H1 (cell line): ENCODE results near the gene ATP13A2. TPM values are rescaled to one million over a fixed set of nuclear protein-coding genes. Genes with fewer than 3 reads are reported as not detected.

Experiments used
- polyA plus RNA-seq, 7 experiments: library from polyadenylated mRNA; depleted of rRNA in 3 of 7; stranded (reverse) in 5 of 7; unstranded in 2 of 7; fragments of >200 nt in 5 of 7; fragments of 200-250 nt in 2 of 7; gene quantifications; 1 replicate in 5 of 7; 2 replicates in 1 of 7; 4 replicates in 1 of 7; pipeline versions ENCODE4 v1.2.1 to v1.2.3, GENCODE V29; 2011 to 2013; ENCODE audit warnings: missing spikeins in 2 of 7, mixed read lengths in 2 of 7
- total RNA-seq: library from RNA; stranded (reverse); fragmentation: NEBNext Ultra II Directional; extraction: Animal tissue kit (Norgen Biotek cat#: 25700); gene quantifications from 2 replicates; pipeline ENCODE4 v1.2.1, GENCODE V29; 2021
- TF ChIP-seq, protein P1 (sequence below): fragments of 300-600 bp; sonication (generic); IDR thresholded peaks from 2 replicates; pipeline ENCODE4 v1.7.1; 2012; ENCODE audit warnings: low read length, moderate library complexity, mild to moderate bottlenecking, inconsistent platforms; ENCODE audit not compliant: insufficient replicate concordance

Gene ATP13A2
- total and polyA plus RNA-seq, 2 of the 8 experiments (the other 6 are each of a cell fraction or from before 2014, with no cell fraction given): 82.1 to 83.6 TPM

DNA sequence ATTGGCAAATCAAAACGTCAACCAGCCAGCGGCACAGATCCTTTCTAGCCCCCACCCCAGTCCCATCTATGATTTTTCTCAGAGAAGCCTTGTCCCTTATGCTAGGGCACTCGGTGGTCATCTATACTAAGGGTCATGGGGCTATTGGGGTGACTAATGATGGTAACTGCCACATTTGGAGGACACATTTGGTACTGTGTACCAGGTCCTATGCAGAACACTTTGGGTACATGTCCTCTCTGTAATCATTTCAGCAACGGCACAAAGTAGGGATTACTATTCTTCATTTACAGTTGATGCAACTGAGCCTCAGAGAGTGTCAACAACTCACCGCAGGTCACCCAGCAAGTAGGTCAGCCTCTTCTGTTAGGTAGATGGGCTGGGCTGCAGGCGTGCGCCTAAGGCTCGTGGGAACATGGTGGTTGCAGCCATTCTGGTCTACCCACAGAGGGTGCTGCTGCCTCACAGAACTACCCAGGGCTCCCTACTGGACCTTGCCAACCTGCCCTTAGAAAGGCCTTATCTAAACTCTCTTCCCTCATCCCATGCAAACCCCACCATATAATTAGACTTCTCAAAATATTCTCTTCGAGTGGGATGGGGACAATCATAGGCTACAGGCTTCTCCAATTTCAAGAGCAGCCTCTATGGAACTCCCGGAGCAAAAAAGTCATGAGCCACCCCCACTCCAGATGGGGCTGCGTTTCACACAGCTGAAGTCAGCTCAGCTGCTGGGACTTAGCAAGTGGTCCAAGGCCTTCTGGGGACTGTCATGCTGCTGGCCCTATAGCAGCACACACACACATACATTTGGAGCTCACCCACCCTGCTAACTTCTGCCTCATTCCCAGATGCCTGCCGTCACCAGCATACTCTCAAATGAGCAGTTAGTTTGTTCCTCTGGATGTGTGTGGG is 47.9 kb upstream of the ATP13A2 start (continued):
- TF ChIP-seq, protein P1, sequence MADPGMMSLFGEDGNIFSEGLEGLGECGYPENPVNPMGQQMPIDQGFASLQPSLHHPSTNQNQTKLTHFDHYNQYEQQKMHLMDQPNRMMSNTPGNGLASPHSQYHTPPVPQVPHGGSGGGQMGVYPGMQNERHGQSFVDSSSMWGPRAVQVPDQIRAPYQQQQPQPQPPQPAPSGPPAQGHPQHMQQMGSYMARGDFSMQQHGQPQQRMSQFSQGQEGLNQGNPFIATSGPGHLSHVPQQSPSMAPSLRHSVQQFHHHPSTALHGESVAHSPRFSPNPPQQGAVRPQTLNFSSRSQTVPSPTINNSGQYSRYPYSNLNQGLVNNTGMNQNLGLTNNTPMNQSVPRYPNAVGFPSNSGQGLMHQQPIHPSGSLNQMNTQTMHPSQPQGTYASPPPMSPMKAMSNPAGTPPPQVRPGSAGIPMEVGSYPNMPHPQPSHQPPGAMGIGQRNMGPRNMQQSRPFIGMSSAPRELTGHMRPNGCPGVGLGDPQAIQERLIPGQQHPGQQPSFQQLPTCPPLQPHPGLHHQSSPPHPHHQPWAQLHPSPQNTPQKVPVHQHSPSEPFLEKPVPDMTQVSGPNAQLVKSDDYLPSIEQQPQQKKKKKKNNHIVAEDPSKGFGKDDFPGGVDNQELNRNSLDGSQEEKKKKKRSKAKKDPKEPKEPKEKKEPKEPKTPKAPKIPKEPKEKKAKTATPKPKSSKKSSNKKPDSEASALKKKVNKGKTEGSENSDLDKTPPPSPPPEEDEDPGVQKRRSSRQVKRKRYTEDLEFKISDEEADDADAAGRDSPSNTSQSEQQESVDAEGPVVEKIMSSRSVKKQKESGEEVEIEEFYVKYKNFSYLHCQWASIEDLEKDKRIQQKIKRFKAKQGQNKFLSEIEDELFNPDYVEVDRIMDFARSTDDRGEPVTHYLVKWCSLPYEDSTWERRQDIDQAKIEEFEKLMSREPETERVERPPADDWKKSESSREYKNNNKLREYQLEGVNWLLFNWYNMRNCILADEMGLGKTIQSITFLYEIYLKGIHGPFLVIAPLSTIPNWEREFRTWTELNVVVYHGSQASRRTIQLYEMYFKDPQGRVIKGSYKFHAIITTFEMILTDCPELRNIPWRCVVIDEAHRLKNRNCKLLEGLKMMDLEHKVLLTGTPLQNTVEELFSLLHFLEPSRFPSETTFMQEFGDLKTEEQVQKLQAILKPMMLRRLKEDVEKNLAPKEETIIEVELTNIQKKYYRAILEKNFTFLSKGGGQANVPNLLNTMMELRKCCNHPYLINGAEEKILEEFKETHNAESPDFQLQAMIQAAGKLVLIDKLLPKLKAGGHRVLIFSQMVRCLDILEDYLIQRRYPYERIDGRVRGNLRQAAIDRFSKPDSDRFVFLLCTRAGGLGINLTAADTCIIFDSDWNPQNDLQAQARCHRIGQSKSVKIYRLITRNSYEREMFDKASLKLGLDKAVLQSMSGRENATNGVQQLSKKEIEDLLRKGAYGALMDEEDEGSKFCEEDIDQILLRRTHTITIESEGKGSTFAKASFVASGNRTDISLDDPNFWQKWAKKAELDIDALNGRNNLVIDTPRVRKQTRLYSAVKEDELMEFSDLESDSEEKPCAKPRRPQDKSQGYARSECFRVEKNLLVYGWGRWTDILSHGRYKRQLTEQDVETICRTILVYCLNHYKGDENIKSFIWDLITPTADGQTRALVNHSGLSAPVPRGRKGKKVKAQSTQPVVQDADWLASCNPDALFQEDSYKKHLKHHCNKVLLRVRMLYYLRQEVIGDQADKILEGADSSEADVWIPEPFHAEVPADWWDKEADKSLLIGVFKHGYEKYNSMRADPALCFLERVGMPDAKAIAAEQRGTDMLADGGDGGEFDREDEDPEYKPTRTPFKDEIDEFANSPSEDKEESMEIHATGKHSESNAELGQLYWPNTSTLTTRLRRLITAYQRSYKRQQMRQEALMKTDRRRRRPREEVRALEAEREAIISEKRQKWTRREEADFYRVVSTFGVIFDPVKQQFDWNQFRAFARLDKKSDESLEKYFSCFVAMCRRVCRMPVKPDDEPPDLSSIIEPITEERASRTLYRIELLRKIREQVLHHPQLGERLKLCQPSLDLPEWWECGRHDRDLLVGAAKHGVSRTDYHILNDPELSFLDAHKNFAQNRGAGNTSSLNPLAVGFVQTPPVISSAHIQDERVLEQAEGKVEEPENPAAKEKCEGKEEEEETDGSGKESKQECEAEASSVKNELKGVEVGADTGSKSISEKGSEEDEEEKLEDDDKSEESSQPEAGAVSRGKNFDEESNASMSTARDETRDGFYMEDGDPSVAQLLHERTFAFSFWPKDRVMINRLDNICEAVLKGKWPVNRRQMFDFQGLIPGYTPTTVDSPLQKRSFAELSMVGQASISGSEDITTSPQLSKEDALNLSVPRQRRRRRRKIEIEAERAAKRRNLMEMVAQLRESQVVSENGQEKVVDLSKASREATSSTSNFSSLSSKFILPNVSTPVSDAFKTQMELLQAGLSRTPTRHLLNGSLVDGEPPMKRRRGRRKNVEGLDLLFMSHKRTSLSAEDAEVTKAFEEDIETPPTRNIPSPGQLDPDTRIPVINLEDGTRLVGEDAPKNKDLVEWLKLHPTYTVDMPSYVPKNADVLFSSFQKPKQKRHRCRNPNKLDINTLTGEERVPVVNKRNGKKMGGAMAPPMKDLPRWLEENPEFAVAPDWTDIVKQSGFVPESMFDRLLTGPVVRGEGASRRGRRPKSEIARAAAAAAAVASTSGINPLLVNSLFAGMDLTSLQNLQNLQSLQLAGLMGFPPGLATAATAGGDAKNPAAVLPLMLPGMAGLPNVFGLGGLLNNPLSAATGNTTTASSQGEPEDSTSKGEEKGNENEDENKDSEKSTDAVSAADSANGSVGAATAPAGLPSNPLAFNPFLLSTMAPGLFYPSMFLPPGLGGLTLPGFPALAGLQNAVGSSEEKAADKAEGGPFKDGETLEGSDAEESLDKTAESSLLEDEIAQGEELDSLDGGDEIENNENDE: no peak
